CD1c-positive myeloid dendritic cell (primary cell): Measurements from ENCODE around the gene CXCL12.

Source experiments
- DNase-seq: peaks from one replicate; pipeline ENCODE4 v3.0.0-alpha.2; 2016; ENCODE audit errors: extremely low spot score

Gene CXCL12

GRCh38 chr10:44362866-44363711, 21.8 kb downstream of the CXCL12 start:
- no peak for DNase-seq

- DNase-seq: no peak
These were observed 23.8 kb downstream of the CXCL12 start for GRCh38 chr10:44361109-44361508.

- DNase-seq: no peak
These were observed 26.7 kb downstream of the CXCL12 start for GRCh38 chr10:44358080-44358771.

- DNase-seq: no peak
These were observed 27.8 kb downstream of the CXCL12 start for GRCh38 chr10:44357023-44357540.

GRCh38 chr10:44356139-44357022, 28.5 kb downstream of the CXCL12 start:
- DNase-seq: no peak

- DNase-seq: no peak
These were observed 29.3 kb downstream of the CXCL12 start for GRCh38 chr10:44355630-44356029.

- DNase-seq: no peak
These were observed 30.1 kb downstream of the CXCL12 start for GRCh38 chr10:44354771-44355170.

- no peak for DNase-seq
These were observed 31.2 kb downstream of the CXCL12 start for GRCh38 chr10:44353721-44354120.

- DNase-seq: no peak
These were observed 31.8 kb downstream of the CXCL12 start for GRCh38 chr10:44353128-44353390.

- no peak for DNase-seq
These were observed 32.4 kb downstream of the CXCL12 start for GRCh38 chr10:44352316-44353127.

GRCh38 chr10:44348496-44348895, 36.4 kb downstream of the CXCL12 start:
- DNase-seq: no peak

- no peak for DNase-seq
These were observed 37.1 kb downstream of the CXCL12 start for GRCh38 chr10:44347609-44348400.

GRCh38 chr10:44344727-44345126, 40.2 kb downstream of the CXCL12 start:
- DNase-seq: no peak

- no peak for DNase-seq
These were observed 41.1 kb downstream of the CXCL12 start for GRCh38 chr10:44343843-44344242.

- no peak for DNase-seq
These were observed 43.0 kb downstream of the CXCL12 start for GRCh38 chr10:44341886-44342285.

- no peak for DNase-seq
These were observed 44.3 kb downstream of the CXCL12 start for GRCh38 chr10:44340557-44340956.

- no peak for DNase-seq
These were observed 45.7 kb downstream of the CXCL12 start for GRCh38 chr10:44339218-44339617.

GRCh38 chr10:44337081-44337480, 47.8 kb downstream of the CXCL12 start:
- no peak for DNase-seq

GRCh38 chr10:44335330-44336021, 49.4 kb downstream of the CXCL12 start:
- no peak for DNase-seq

GRCh38 chr10:44334621-44335184, 50.2 kb downstream of the CXCL12 start:
- DNase-seq: no peak
